Measurements from ENCODE around the gene CRK.
"Not testable (repeated sequence)": the region's sequence is repeated elsewhere in the genome, so short reads cannot be mapped to it uniquely, and the experiment has no call there.

The CRK gene

DNA sequence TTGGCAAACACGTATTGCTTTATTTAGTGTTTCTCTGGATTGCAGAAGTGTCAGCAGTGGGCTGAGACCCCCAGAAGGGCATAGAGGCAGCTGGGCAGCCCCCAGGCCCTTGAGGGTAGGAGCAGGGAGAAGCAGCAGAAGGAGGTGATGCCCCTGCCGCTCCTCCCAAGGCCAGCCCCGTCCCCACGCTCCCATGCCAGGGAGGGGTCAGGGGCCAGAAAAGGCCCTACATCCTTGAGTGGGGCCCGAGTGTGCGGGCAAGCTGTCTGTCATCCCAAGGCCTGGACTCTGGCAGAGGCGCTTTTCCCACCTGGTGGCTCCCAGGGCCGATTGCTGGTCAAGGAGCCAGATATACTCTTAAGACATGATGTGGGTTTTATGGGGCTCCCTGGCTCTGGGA is 8.2 kb upstream of the CRK start:
- no peak for DNase-seq (ENCODE audit: low read depth, low spot score)
- no peaks in the 10 kb centered on the region for H3K9me3 ChIP-seq (ENCODE audit: control insufficient read depth, insufficient read depth, low read length)
- H3K36me3 ChIP-seq (ENCODE audit: control insufficient read depth, insufficient read depth, low read length), result peaks cover 20% of the 10 kb centered on the region
- H3K27ac ChIP-seq (ENCODE audit: low read length), result no peak overlapping the region
- no CpG with 5 or more reads among the region's 8 CpGs for WGBS (ENCODE audit: insufficient coverage, insufficient read length)
- no peaks in the 10 kb centered on the region for H3K27me3 ChIP-seq (ENCODE audit: control insufficient read depth, insufficient read depth, low read length)
- no peaks in the 10 kb centered on the region for H3K4me1 ChIP-seq (ENCODE audit: control insufficient read depth, insufficient read depth, low read length)
- H3K4me3 ChIP-seq (ENCODE audit: low read length), result no peak overlapping the region

DNA sequence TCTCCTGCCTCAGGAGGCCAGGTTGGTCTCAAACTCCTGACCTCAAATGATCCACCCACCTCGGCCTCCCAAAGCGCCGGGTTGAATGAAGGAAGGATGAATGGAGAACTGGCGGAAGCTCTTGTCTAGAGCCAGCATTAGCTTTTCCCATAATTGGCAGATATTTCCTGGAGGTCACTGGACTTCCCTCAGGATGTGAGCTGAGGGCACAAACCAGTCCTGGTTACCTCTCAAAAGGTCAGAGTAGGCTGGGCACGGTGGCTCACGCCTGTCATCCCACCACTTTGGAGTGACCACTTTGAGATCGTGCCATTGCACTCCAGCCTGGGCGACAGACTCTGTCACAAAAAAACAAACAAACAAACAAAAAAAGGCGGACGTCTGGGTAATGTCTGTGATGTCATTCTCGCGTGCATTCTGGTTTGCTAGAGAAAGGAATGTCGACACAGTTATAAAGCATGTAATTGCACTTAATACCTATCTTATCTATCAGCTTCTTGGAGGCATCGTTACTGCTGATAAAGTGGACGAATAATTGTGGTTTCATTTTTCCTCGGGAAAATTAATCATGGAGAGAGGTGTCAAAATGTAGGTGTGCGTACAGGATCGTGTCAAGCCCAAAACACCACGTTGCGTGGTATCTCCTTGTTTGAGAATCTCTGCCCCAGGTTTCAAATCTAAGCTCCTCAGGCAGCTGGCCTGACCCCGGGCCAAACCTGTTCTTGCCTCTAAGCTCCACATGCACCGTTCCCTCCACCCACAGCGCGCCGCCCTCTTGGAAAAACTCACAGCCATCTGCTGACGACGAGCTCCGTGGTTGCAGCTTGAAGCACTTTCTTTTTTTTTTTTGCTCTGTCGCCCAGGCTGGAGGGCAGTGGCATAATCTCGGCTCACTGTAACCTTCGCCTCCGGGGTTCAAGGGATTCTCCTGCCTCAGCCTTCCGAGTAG is 6.4 kb upstream of the CRK start:
- Histone ChIP-seq H3K36me3 (ENCODE audit: control insufficient read depth, insufficient read depth, low read length) (peaks cover 8% of the 10 kb centered on the region; the same call in 1 of the 2 replicates), H3K27me3 (ENCODE audit: control insufficient read depth, insufficient read depth, low read length) (no peaks in the 10 kb centered on the region), H3K27ac (ENCODE audit: low read length) (no peak overlapping the region), H3K4me1 (ENCODE audit: control insufficient read depth, insufficient read depth, low read length) (no peaks in the 10 kb centered on the region), H3K9me3 (ENCODE audit: control insufficient read depth, insufficient read depth, low read length) (no peaks in the 10 kb centered on the region), H3K4me3 (ENCODE audit: low read length) (no peak overlapping the region)
- no CpG with 5 or more reads among the region's 33 CpGs for WGBS (ENCODE audit: insufficient coverage, insufficient read length)
- no peak for DNase-seq (ENCODE audit: low read depth, low spot score)

GRCh38 chr17:1461198-1461944 is 5.3 kb upstream of the CRK start:
- WGBS (ENCODE audit: insufficient coverage, insufficient read length), result no CpG with 5 or more reads among the region's 18 CpGs
- Histone ChIP-seq H3K27me3 (ENCODE audit: control insufficient read depth, insufficient read depth, low read length) (no peaks in the 10 kb centered on the region), H3K36me3 (ENCODE audit: control insufficient read depth, insufficient read depth, low read length) (peaks cover 4% of the 10 kb centered on the region; the same call in 1 of the 2 replicates), H3K9me3 (ENCODE audit: control insufficient read depth, insufficient read depth, low read length) (no peaks in the 10 kb centered on the region), H3K4me1 (ENCODE audit: control insufficient read depth, insufficient read depth, low read length) (no peaks in the 10 kb centered on the region), H3K27ac (ENCODE audit: low read length) (no peak overlapping the region), H3K4me3 (ENCODE audit: low read length) (no peak overlapping the region)
- no peak for DNase-seq (ENCODE audit: low read depth, low spot score)

DNA sequence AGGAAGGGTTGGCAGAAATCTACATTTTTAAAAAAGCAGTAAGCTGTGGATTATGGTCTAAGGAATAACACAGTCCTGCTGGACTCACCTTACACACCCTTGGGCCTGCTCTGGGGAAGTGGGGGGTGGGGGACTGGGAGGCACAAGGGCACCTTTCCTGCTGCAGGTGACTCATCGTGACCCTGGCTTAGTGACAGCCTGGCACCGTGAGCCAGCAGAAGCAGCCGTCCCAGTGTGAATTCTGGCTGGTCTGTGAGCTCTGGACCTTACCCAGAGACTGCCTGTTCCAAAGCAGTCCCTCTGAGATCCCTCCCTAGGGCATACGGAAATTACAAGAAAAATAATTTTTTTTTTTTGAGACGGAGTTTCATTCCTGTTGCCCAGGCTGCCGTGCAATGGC is 4.2 kb upstream of the CRK start:
- no peaks in the 10 kb centered on the region for H3K27me3 ChIP-seq (ENCODE audit: control insufficient read depth, insufficient read depth, low read length)
- H3K4me3 ChIP-seq (ENCODE audit: low read length), result no peak overlapping the region
- no CpG with 5 or more reads among the region's 6 CpGs for WGBS (ENCODE audit: insufficient coverage, insufficient read length)
- no peak overlapping the region for H3K27ac ChIP-seq (ENCODE audit: low read length)
- peaks cover 4% of the 10 kb centered on the region; the same call in 1 of the 2 replicates for H3K36me3 ChIP-seq (ENCODE audit: control insufficient read depth, insufficient read depth, low read length)
- H3K4me1 ChIP-seq (ENCODE audit: control insufficient read depth, insufficient read depth, low read length), result no peaks in the 10 kb centered on the region
- H3K9me3 ChIP-seq (ENCODE audit: control insufficient read depth, insufficient read depth, low read length), result no peaks in the 10 kb centered on the region
- DNase-seq (ENCODE audit: low read depth, low spot score), result no peak

GRCh38 chr17:1455291-1455796 is 688 bp downstream of the CRK start:
- no peak for DNase-seq (ENCODE audit: low read depth, low spot score)
- Histone ChIP-seq H3K27me3 (ENCODE audit: control insufficient read depth, insufficient read depth, low read length) (no peaks in the 10 kb centered on the region), H3K9me3 (ENCODE audit: control insufficient read depth, insufficient read depth, low read length) (no peaks in the 10 kb centered on the region), H3K4me1 (ENCODE audit: control insufficient read depth, insufficient read depth, low read length) (no peaks in the 10 kb centered on the region), H3K36me3 (ENCODE audit: control insufficient read depth, insufficient read depth, low read length) (no peaks in the 10 kb centered on the region), H3K27ac (ENCODE audit: low read length) (no peak overlapping the region), H3K4me3 (ENCODE audit: low read length) (peak overlapping the region; percentile 75)
- WGBS (ENCODE audit: insufficient coverage, insufficient read length), result no CpG with 5 or more reads among the region's 31 CpGs

GRCh38 chr17:1454541-1454940 is 1.5 kb downstream of the CRK start:
- Histone ChIP-seq H3K9me3 (ENCODE audit: control insufficient read depth, insufficient read depth, low read length) (no peaks in the 10 kb centered on the region), H3K27ac (ENCODE audit: low read length) (no peak overlapping the region), H3K4me1 (ENCODE audit: control insufficient read depth, insufficient read depth, low read length) (no peaks in the 10 kb centered on the region), H3K36me3 (ENCODE audit: control insufficient read depth, insufficient read depth, low read length) (no peaks in the 10 kb centered on the region), H3K4me3 (ENCODE audit: low read length) (no peak overlapping the region), H3K27me3 (ENCODE audit: control insufficient read depth, insufficient read depth, low read length) (no peaks in the 10 kb centered on the region)
- no CpG with 5 or more reads among the region's 9 CpGs for WGBS (ENCODE audit: insufficient coverage, insufficient read length)
- no peak for DNase-seq (ENCODE audit: low read depth, low spot score)

DNA sequence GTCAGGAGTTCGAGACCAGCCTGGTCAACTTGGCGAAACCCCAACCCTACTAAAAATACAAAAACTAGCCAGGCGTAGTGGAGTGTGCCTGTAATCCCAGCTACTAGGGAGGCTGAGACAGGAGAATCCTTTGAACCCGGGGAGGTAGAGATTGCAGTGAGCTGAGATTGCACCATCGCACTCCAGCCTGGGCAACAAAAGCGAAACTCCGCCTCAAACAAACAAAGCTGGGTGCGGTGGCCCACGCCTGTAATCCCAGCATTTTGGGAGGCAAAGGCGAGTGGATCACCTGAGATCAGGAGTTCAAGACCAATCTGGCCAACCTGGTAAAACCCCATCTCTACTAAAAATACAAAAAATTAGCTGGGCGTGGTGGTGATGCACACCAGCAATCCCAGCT is 2.3 kb downstream of the CRK start:
- not testable (repeated sequence) for H3K4me3 ChIP-seq (ENCODE audit: low read length); H3K27ac ChIP-seq (ENCODE audit: low read length); H3K27me3 ChIP-seq (ENCODE audit: control insufficient read depth, insufficient read depth, low read length); H3K9me3 ChIP-seq (ENCODE audit: control insufficient read depth, insufficient read depth, low read length); H3K4me1 ChIP-seq (ENCODE audit: control insufficient read depth, insufficient read depth, low read length); H3K36me3 ChIP-seq (ENCODE audit: control insufficient read depth, insufficient read depth, low read length); DNase-seq (ENCODE audit: low read depth, low spot score)
- WGBS (ENCODE audit: insufficient coverage, insufficient read length), result no CpG with 5 or more reads among the region's 11 CpGs

- DNase-seq (ENCODE audit: low read depth, low spot score), result no peak
- Histone ChIP-seq H3K36me3 (ENCODE audit: control insufficient read depth, insufficient read depth, low read length) (no peaks in the 10 kb centered on the region), H3K27ac (ENCODE audit: low read length) (no peak overlapping the region), H3K27me3 (ENCODE audit: control insufficient read depth, insufficient read depth, low read length) (no peaks in the 10 kb centered on the region), H3K4me3 (ENCODE audit: low read length) (no peak overlapping the region), H3K9me3 (ENCODE audit: control insufficient read depth, insufficient read depth, low read length) (no peaks in the 10 kb centered on the region), H3K4me1 (ENCODE audit: control insufficient read depth, insufficient read depth, low read length) (no peaks in the 10 kb centered on the region)
- no CpG with 5 or more reads among the region's 5 CpGs for WGBS (ENCODE audit: insufficient coverage, insufficient read length)
Observed at GRCh38 chr17:1452836-1453235, 3.2 kb downstream of the CRK start.

- not testable (repeated sequence) for DNase-seq (ENCODE audit: low read depth, low spot score); H3K4me1 ChIP-seq (ENCODE audit: control insufficient read depth, insufficient read depth, low read length); H3K27ac ChIP-seq (ENCODE audit: low read length); H3K9me3 ChIP-seq (ENCODE audit: control insufficient read depth, insufficient read depth, low read length); H3K36me3 ChIP-seq (ENCODE audit: control insufficient read depth, insufficient read depth, low read length); H3K27me3 ChIP-seq (ENCODE audit: control insufficient read depth, insufficient read depth, low read length); H3K4me3 ChIP-seq (ENCODE audit: low read length)
- WGBS (ENCODE audit: insufficient coverage, insufficient read length), result no CpG with 5 or more reads among the region's 21 CpGs
Observed at GRCh38 chr17:1450261-1450660, 5.8 kb downstream of the CRK start.

- H3K36me3 ChIP-seq (ENCODE audit: control insufficient read depth, insufficient read depth, low read length), result no peaks in the 10 kb centered on the region
- H3K27me3 ChIP-seq (ENCODE audit: control insufficient read depth, insufficient read depth, low read length), result no peaks in the 10 kb centered on the region
- H3K9me3 ChIP-seq (ENCODE audit: control insufficient read depth, insufficient read depth, low read length), result no peaks in the 10 kb centered on the region
- no peak for DNase-seq (ENCODE audit: low read depth, low spot score)
- no peak overlapping the region for H3K4me3 ChIP-seq (ENCODE audit: low read length)
- WGBS (ENCODE audit: insufficient coverage, insufficient read length), result no CpG with 5 or more reads among the region's 5 CpGs
- H3K27ac ChIP-seq (ENCODE audit: low read length), result no peak overlapping the region
- H3K4me1 ChIP-seq (ENCODE audit: control insufficient read depth, insufficient read depth, low read length), result no peaks in the 10 kb centered on the region
Observed at GRCh38 chr17:1449412-1449967, 6.5 kb downstream of the CRK start.

All from iPS DF 6.9 (cell line).